RWPE2 (cell line): Measurements from ENCODE around the gene GBP2.
"Not testable (repeated sequence)": the region's sequence is repeated elsewhere in the genome, so short reads cannot be mapped to it uniquely, and the experiment has no call there.

Experiments
- ATAC-seq: fragments of 200-7000 bp; cut with Tn5 transposase; 3 replicates; pipeline ENCODE4 v1.9.1; 2021; ENCODE audit warnings: low read depth
- DNase-seq: peaks from one replicate; pipeline ENCODE4 v3.0.0-alpha.2; 2020; ENCODE audit warnings: low spot score
- H3K27ac ChIP-seq: fragments of 450-650 bp; 2 replicates; pipeline ENCODE4 v1.5.1; 2017; ENCODE audit warnings: mild to moderate bottlenecking; ENCODE audit not compliant: poor library complexity, severe bottlenecking
- H3K27me3 ChIP-seq: fragments of 250-450 bp; sonication (Bioruptor Pico); 2 replicates; pipeline ENCODE4 v1.5.1; 2021; ENCODE audit warnings: mild to moderate bottlenecking, moderate library complexity; ENCODE audit not compliant: insufficient read depth, poor library complexity, severe bottlenecking
- H3K36me3 ChIP-seq: fragments of 250-450 bp; sonication (Bioruptor Pico); 2 replicates; pipeline ENCODE4 v1.5.1; 2020; ENCODE audit warnings: low read depth, mild to moderate bottlenecking, moderate library complexity
- H3K4me1 ChIP-seq: fragments of 250-450 bp; sonication (Bioruptor Pico); 2 replicates; pipeline ENCODE4 v1.5.1; 2021; ENCODE audit warnings: mild to moderate bottlenecking, moderate library complexity; ENCODE audit not compliant: insufficient read depth, poor library complexity, severe bottlenecking
- H3K4me3 ChIP-seq: fragments of 250-450 bp; sonication (Bioruptor Pico); 2 replicates; pipeline ENCODE4 v1.5.1; 2021; ENCODE audit warnings: mild to moderate bottlenecking, moderate library complexity; ENCODE audit not compliant: severe bottlenecking
- H3K9me3 ChIP-seq: fragments of 250-450 bp; sonication (Bioruptor Pico); 2 replicates; pipeline ENCODE4 v1.5.1; 2021; ENCODE audit warnings: mild to moderate bottlenecking, moderate library complexity; ENCODE audit not compliant: severe bottlenecking
- TF ChIP-seq, protein P1 (sequence below): fragments of 450-650 bp; IDR thresholded peaks from one replicate; pipeline ENCODE4 v1.5.1; 2017; ENCODE audit warnings: mild to moderate bottlenecking, moderate library complexity; ENCODE audit not compliant: poor library complexity, severe bottlenecking

Gene GBP2

DNA sequence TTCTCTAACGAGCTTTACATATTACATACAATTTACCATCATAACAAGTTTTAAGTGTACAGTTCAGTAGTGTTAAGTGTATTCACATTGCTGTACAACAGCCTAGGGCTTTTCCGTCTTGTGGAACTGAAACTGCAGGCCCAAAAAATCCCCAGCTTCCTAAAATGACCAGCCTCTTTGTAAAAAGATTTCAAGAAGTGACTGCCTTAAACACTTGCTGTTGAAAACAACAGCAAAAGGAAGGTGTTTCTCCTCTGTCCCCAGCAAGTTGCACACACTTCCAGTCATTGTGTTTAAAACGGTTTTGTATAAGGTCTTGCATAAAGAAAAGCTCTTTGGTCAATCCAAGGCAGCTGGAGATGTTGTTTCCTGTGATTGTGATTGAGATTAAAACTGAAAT, 44.9 kb downstream of the GBP2 start:
- Histone ChIP-seq H3K36me3 (no peaks in the 10 kb centered on the region), H3K4me3 (no peak overlapping the region), H3K9me3 (no peaks in the 10 kb centered on the region), H3K4me1 (no peaks in the 10 kb centered on the region), H3K27me3 (no peaks in the 10 kb centered on the region), H3K27ac (no peak overlapping the region)
- DNase-seq = no peak
- ATAC-seq = no peak
- TF ChIP-seq, protein P1, sequence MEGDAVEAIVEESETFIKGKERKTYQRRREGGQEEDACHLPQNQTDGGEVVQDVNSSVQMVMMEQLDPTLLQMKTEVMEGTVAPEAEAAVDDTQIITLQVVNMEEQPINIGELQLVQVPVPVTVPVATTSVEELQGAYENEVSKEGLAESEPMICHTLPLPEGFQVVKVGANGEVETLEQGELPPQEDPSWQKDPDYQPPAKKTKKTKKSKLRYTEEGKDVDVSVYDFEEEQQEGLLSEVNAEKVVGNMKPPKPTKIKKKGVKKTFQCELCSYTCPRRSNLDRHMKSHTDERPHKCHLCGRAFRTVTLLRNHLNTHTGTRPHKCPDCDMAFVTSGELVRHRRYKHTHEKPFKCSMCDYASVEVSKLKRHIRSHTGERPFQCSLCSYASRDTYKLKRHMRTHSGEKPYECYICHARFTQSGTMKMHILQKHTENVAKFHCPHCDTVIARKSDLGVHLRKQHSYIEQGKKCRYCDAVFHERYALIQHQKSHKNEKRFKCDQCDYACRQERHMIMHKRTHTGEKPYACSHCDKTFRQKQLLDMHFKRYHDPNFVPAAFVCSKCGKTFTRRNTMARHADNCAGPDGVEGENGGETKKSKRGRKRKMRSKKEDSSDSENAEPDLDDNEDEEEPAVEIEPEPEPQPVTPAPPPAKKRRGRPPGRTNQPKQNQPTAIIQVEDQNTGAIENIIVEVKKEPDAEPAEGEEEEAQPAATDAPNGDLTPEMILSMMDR = no peak

DNA sequence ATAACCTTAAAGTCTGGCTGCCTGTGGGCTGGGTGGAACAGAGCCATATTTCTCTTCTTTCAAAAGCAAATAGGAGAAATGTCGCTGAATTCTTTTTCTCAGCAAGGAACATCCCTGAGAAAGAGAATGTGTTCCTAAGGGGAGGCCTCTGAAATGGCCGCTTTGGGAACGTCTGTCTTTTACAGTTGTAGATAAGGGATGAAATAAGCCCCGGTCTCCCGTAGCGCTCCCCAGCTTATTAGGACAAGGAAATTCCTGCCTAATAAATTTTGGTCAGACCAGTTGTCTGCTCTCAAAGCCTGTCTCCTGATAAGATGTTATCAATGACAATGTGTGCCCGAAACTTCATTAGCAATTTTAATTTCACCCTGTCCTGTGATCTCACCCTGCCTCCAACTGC, 45.8 kb downstream of the GBP2 start:
- not testable (repeated sequence) for H3K27me3 ChIP-seq, H3K9me3 ChIP-seq, H3K27ac ChIP-seq, H3K4me1 ChIP-seq, DNase-seq, H3K4me3 ChIP-seq, H3K36me3 ChIP-seq, ATAC-seq

DNA sequence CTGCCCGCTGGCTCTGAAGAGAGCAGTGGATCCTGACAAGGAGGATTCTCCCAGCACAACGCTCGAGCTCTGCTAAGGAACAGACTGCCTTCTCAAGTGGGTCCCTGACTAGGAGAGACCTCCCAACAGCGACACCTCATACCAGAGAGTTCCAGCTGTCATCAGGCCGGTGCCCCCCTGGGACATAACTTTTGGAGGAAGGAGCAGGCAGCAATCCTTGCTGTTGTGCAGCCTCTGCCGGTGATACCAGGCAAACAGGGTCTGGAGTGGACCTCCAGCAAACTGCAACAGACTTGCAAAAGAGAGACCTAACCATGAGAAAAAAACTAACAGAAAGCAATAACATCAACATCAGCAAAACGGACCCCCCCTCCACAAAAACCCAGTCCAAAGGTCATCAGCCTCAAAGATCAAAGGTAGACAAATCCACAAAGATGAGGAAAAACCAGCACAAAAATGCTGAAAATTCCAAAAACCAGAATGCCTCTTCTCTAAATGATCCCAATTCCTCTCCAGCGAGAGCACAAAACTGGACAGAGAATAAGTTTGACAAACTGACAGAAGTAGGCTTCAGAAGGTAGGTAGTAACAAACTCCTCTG, 53.3 kb downstream of the GBP2 start:
- not testable (repeated sequence) for H3K9me3 ChIP-seq, H3K36me3 ChIP-seq, ATAC-seq, H3K4me1 ChIP-seq, DNase-seq, H3K27me3 ChIP-seq, H3K27ac ChIP-seq, H3K4me3 ChIP-seq

DNA sequence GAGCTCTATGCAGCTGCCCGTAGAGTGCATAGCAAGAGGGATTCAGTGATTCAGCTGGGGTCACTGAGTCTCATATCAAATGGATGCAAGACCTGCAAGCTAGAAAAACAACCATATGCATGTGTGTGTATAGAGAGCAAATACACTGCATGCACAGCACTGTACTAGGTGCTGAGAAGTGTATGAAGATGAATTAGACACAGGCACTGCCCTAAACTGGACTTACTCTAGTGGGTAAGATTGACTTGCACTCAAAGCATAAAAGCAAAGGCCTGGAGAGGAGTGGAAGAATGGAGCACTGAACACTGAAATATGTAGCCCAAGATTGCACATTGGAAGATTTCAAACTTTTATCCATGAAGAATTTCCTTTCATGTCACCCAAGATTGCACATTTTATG, 55.4 kb downstream of the GBP2 start:
- Histone ChIP-seq H3K27ac (no peak overlapping the region), H3K27me3 (no peaks in the 10 kb centered on the region), H3K36me3 (no peaks in the 10 kb centered on the region), H3K9me3 (no peaks in the 10 kb centered on the region), H3K4me3 (no peak overlapping the region), H3K4me1 (peaks cover 3% of the 10 kb centered on the region)
- DNase-seq (no peak), ATAC-seq (no peak)
- TF ChIP-seq, protein P1 = no peak

DNA sequence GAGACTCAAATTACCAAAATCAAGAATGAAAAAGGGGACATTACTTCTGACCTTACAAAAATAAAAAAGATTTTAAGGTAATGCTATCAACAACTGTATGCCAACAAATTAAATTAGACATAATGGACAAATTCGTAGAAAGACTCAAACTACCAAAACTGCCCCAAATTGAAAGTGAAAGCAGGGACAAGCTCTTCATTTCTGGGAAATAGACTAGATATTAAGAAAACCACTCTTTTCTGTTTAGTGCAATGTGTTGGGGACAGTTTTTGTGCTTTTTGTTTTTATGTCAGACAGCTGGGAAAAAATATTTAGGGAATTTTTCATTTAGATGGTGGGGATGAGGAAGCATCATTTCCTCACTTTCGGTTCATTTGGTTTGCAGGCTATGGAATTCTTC, 56.0 kb downstream of the GBP2 start:
- ATAC-seq = no peak
- Histone ChIP-seq H3K9me3 (no peaks in the 10 kb centered on the region), H3K27me3 (no peaks in the 10 kb centered on the region), H3K4me1 (peaks cover 4% of the 10 kb centered on the region), H3K27ac (no peak overlapping the region), H3K36me3 (no peaks in the 10 kb centered on the region), H3K4me3 (no peak overlapping the region)
- no peak for DNase-seq
- TF ChIP-seq, protein P1 = no peak

DNA sequence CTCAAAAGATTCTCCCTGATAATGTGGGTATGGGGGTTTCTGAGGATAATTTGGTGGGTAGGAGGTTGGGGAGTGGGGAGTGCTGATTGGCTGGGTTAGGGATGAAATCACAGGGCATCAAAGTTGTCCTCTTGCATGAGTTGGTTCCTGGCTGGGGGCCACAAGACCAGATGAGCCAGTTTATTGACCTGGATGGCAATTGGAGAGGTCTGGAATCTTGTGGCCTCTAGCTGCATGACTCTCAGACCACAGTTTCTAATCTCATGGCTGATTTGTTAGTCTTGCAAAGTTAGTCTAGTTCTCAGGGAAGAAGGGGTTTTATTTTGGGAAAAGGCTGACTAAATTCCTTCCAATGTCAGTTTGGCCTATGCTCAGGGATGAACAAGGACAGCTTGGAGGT, 57.6 kb downstream of the GBP2 start:
- TF ChIP-seq, protein P1 = no peak
- Histone ChIP-seq H3K4me3 (no peak overlapping the region), H3K4me1 (peaks cover 11% of the 10 kb centered on the region), H3K9me3 (no peaks in the 10 kb centered on the region), H3K36me3 (no peaks in the 10 kb centered on the region), H3K27me3 (no peaks in the 10 kb centered on the region), H3K27ac (no peak overlapping the region)
- DNase-seq (no peak), ATAC-seq (no peak)
